Thoracic aorta (tissue), 2 donors: ENCODE data around the gene PML. TPM values are rescaled to one million over a fixed set of nuclear protein-coding genes. Genes with fewer than 3 reads are reported as not detected.

Experiments
- ATAC-seq: fragments of 150-250 bp; one replicate; pipeline ENCODE4 v1.8.0; 2017; ENCODE audit warnings: low read depth; ENCODE audit not compliant: insufficient number of reproducible peaks, low FRiP score
- DNase-seq: peaks from one replicate; pipeline ENCODE4 v3.0.0-alpha.2; 2020; ENCODE audit warnings: low spot score
- H3K27ac ChIP-seq, 2 donors: fragments of 200-600 bp; sonication (generic); 1 replicate in 1 of 2; 2 replicates in 1 of 2; pipeline ENCODE4 v1.5.1; 2016; ENCODE audit warnings: mild to moderate bottlenecking in 2 of 2, moderate library complexity in 2 of 2
- H3K27me3 ChIP-seq: fragments of 200-600 bp; sonication (generic); replicated peaks from 2 replicates; pipeline ENCODE4 v1.6.0; 2016; ENCODE audit warnings: mild to moderate bottlenecking; ENCODE audit not compliant: insufficient read depth
- H3K36me3 ChIP-seq: fragments of 200-600 bp; sonication (generic); one replicate; pipeline ENCODE4 v1.5.1; 2016
- H3K4me1 ChIP-seq, 2 donors: fragments of 200-600 bp; sonication (generic); 1 replicate in 1 of 2; 2 replicates in 1 of 2; pipeline versions ENCODE4 v1.5.1 to v1.6.0; 2016; ENCODE audit warnings: low read depth in 2 of 2, mild to moderate bottlenecking in 1 of 2; ENCODE audit not compliant: control insufficient read depth in 1 of 2
- H3K4me3 ChIP-seq: fragments of 200-600 bp; sonication (generic); 2 replicates; pipeline ENCODE4 v1.5.1; 2016; ENCODE audit warnings: mild to moderate bottlenecking
- H3K9me3 ChIP-seq: fragments of 200-600 bp; sonication (generic); 2 replicates; pipeline ENCODE4 v1.5.1; 2016
- total RNA-seq, 2 donors: library from RNA; depleted of rRNA; stranded (reverse); fragments of >200 nt; gene quantifications; one replicate each; pipeline versions ENCODE4 v1.1.0 to v1.2.3, GENCODE V29; 2016
- TF ChIP-seq, protein P1 (sequence below): fragments of 200-600 bp; sonication (generic); IDR thresholded peaks from one replicate; pipeline ENCODE4 v1.5.1; 2019; ENCODE audit warnings: antibody characterized with exemption

PML gene
- total RNA-seq, 2 donors from 2014 or later: 77.2 to 138 TPM

DNA sequence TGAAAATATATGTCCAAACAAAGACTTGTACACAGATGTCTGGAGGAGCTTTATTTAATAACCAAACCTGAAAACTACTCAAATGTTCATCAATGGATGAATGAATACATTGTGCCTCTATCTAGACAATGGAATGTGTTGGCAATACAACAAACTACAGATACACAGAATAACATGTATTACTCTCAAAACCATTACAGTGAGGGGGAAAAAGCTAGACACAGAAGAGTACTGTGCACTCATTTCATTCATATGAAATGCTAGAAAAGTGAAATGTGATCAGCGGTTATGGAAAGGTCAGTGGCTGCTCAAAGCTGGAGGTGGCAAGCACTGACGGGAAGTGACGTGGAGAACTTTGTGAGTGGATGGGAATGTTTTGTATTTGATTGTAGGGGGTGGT is 15.6 kb upstream of the PML start:
- no peak overlapping the region for H3K4me3 ChIP-seq
- no peak for DNase-seq
- ATAC-seq: no peak
- TF ChIP-seq, protein P1, sequence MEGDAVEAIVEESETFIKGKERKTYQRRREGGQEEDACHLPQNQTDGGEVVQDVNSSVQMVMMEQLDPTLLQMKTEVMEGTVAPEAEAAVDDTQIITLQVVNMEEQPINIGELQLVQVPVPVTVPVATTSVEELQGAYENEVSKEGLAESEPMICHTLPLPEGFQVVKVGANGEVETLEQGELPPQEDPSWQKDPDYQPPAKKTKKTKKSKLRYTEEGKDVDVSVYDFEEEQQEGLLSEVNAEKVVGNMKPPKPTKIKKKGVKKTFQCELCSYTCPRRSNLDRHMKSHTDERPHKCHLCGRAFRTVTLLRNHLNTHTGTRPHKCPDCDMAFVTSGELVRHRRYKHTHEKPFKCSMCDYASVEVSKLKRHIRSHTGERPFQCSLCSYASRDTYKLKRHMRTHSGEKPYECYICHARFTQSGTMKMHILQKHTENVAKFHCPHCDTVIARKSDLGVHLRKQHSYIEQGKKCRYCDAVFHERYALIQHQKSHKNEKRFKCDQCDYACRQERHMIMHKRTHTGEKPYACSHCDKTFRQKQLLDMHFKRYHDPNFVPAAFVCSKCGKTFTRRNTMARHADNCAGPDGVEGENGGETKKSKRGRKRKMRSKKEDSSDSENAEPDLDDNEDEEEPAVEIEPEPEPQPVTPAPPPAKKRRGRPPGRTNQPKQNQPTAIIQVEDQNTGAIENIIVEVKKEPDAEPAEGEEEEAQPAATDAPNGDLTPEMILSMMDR: no peak
- H3K27me3 ChIP-seq: no peaks in the 10 kb centered on the region
- peaks cover 26% of the 10 kb centered on the region in 2 donors for H3K4me1 ChIP-seq
- no peaks in the 10 kb centered on the region for H3K9me3 ChIP-seq
- H3K36me3 ChIP-seq: no peaks in the 10 kb centered on the region
- no peak overlapping the region for H3K27ac ChIP-seq

DNA sequence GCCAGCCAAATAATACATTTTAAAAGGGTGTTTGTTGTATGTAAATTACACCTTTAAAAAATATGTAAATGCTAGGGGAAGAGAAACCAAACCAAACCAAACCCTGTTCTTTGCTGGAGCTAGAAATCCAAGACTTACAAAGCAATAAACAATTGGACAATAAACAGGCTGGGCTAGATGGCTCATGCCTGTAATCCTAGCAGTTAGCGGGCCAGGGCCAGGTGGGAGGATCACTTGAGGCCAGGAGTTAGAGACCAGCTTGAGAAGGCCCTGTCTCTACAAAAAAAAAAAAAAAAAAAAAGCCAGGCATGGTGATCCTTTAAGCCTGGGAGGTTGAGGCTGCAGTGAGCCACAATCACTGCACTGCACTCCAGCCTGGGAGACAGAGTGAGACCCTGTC is 14.9 kb upstream of the PML start:
- Histone ChIP-seq H3K27ac (no peak overlapping the region), H3K9me3 (no peaks in the 10 kb centered on the region), H3K4me3 (no peak overlapping the region), H3K4me1 (peaks cover 30 to 34% of the 10 kb centered on the region in 2 donors), H3K27me3 (no peaks in the 10 kb centered on the region), H3K36me3 (no peaks in the 10 kb centered on the region)
- DNase-seq (no peak), ATAC-seq (no peak)
- TF ChIP-seq, protein P1: no peak

DNA sequence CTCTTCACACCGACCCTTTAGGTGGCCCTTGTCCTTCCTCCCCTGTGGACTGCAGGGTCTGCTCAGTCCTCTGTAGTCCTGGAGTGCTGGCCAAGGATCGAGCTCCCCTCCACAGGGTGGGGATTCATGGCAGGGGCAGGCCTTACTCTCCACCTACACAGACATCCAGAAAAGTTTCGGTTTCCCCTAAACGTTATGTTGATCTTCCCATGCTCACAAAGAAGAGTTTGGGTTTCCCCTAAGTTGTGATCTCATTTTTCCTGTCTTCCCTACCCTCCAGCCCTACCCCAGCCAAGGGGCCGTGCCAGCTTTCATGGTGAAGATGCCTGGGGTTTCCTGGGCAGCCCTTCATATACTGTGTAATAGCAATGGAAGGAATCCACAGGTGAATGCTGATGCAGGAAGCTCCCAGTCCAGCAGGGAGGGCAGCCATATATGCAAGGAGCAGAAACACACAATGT is 12.7 kb upstream of the PML start:
- H3K36me3 ChIP-seq: peaks cover 3% of the 10 kb centered on the region
- no peaks in the 10 kb centered on the region for H3K9me3 ChIP-seq
- peak overlapping the region; percentile 1 for H3K4me3 ChIP-seq
- TF ChIP-seq, protein P1: no peak
- H3K27ac ChIP-seq: peak overlapping the region; percentile 87 to 91
- no peak for DNase-seq
- H3K27me3 ChIP-seq: no peaks in the 10 kb centered on the region
- H3K4me1 ChIP-seq: peaks cover 30 to 38% of the 10 kb centered on the region in 2 donors
- no peak for ATAC-seq

DNA sequence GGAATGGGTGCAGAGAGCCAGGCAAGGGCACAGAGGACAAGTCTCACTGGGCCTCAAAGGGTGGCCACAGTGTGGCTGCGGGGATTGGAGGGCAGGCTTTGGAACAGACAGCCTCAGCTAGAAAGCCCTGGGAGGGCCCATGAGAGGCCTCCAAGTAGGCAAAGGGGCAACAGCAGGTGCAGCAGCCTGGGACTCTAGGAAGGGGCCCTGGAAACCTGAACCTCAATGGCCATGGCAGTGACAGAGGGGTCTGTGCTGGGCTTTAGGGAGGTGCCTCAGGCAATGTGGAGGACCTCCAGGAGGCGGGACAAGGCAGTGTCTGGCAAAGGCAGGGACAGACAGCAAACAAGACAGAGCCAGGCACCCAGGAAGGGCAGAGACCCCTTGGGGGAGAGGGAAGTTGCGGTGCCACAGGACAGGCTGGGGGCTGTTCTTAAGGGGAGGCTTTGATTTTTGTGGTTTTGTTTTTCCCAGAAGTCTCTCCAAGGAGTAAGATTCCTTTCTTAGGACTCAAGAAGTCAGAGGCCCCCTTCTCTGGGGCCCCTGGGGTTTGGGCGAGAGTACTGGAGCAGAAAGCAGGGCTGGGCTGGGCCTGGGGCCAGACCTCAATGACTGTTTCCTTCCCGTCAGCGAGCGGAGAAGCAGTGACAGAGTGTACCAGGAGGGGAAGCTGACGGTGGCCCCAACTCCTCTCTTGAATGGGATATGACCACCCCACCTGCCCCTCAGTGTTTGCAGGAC is 12.1 kb upstream of the PML start:
- ATAC-seq (peak; percentile 61), DNase-seq (peak; percentile 75)
- peaks cover 30 to 44% of the 10 kb centered on the region in 2 donors for H3K4me1 ChIP-seq
- H3K27ac ChIP-seq: peak overlapping the region; percentile 87 to 91
- TF ChIP-seq, protein P1: no peak
- no peaks in the 10 kb centered on the region for H3K9me3 ChIP-seq
- no peaks in the 10 kb centered on the region for H3K27me3 ChIP-seq
- H3K36me3 ChIP-seq: peaks cover 3% of the 10 kb centered on the region
- H3K4me3 ChIP-seq: peak overlapping the region; percentile 51

DNA sequence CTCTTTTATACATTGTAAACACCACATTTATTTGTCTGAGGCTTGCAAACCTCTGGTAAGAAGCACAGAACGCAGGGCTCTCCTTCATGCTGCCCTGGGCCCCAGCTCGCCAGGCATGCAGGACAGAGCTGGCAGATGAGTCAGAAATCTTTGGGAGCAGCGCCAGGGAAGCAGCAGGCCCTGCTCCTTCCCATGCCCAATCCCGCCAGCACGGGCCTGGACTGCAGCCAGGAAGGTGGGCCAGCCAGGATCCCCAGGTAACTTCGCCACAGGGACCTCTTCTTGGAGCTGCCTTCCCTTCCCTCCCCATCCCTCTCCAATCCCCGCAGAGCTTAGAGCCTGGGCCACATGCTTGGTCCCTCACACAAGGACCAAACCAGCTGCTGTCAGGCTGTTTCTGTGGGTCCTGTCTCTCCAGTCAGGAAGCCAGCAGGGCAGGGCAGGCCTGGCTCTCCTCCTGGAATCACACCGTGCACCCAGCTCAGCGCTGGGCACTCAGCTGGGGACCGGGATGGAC is 11.2 kb upstream of the PML start:
- peaks cover 30 to 44% of the 10 kb centered on the region in 2 donors for H3K4me1 ChIP-seq

More for the DNA sequence above, 11.2 kb upstream of the PML start:
- H3K4me3 ChIP-seq: peak overlapping the region; percentile 51
- TF ChIP-seq, protein P1: no peak
- no peaks in the 10 kb centered on the region for H3K9me3 ChIP-seq
- ATAC-seq (no peak), DNase-seq (peak; percentile 33)
- H3K27ac ChIP-seq: peak overlapping the region; percentile 87 to 91
- H3K27me3 ChIP-seq: no peaks in the 10 kb centered on the region
- H3K36me3 ChIP-seq: peaks cover 7% of the 10 kb centered on the region
